HG02840 (cell line): Measurements from ENCODE around the gene TAF8.

Source experiments
- ATAC-seq: cut with Tn5 transposase; IDR thresholded peaks from one replicate; pipeline ENCODE4 v1.9.1; 2021; ENCODE audit warnings: mild to moderate bottlenecking, moderate library complexity, moderate number of reproducible peaks; ENCODE audit not compliant: unreplicated experiment, low FRiP score

TAF8 gene

DNA sequence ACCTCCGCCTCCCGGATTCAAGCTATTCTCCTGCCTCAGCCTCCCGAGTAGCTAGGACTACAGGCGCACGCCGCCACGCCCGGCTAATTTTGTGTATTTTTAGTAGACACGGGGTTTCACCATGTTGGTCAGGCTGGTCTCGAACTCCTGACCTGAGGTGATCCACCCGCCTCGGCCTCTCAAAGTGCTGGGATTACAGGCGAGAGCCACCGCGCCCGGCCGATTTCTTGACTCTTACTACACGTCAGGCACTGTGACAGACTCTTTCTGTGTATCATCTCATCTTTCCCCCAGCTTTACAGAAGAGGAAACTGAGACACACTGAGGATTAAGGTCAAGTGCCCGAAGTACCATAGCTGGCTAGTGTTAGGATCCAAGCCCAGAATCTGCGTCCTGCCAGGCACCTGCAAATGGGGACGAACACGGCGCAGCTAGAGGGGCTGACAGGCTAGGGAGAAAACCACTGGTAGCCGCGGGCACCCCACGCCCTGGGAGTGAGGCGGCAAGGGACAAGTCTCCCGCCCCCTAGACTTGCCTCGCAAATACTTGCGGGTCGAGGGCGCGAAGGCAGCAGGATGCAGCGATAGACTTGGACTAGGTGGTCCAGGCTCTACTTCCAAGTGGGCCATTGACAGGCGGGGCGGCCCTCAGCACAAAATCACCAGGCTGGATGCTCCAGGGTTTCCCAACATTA is 1.1 kb upstream of the TAF8 start:
- ATAC-seq: no peak

DNA sequence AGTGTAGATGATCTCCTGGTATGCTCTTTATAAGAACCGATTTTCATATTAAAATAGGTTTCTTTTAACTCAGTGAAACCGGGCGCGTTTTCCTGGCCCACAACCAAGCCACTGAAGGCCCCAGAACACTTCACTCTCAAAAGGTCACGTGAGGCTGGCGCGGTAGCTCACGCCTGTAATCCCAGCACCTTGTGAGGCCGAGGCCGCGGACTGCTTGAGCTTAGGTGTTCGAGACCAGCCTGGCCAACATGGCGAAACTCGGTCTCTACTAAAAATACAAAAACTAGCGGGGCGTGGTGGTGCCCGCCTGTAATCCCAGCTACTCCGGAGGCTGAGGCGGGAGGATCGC is 402 bp upstream of the TAF8 start:
- ATAC-seq: no peak

DNA sequence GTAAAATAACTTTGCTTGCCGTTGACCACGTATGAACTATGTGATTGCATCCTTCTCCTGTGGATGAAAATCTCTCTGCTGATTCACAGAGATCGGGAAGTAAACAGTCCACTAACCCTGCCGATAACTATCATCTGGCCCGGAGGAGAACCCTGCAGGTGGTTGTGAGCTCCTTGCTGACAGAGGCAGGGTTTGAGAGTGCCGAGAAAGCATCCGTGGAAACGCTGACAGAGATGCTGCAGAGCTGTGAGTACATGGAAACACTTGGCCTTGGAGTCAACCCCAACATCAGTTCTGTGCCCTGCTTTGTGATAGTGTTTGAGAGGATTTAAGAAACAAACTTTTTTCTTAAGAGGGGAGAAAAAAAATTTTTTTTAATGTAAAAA is 937 bp downstream of the TAF8 start:
- no peak for ATAC-seq

DNA sequence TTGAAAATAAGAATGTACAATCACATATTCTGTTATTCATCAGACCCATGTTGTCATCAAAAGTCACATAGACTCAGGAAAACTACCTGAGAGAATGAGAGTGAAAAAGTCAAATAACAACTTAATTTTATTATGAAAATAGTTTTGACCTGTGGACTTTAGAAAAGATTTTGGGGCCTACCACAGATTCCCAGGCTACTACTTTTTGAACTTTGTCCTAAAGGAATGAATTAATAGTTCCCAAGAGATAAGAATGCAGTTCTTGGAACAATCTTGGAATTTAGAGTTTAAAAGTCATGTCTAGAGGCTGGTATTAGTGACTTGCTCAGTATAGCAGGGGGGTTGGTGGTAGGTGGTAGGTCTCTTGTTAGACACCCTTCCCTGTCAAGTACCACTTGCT is 3.3 kb downstream of the TAF8 start:
- ATAC-seq: no peak

DNA sequence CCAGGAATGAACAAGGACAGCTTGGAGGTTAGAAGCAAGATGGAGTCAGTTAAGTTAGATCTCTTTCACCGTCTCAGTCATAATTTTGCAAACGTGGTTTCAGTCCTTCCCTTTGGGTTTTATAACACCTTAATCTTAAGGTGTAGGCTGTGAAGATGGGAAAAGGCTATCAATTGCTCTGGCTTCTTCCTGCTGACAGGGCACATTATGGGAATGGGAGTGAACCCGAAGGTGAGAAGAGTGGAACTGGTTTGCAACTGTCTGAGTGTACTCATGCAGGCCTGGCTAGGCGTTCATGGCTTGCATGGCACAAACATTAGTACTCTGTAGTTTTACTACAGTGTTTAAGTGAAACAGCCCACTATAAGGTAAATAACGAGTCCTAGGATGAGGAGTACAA is 9.4 kb downstream of the TAF8 start:
- no peak for ATAC-seq

DNA sequence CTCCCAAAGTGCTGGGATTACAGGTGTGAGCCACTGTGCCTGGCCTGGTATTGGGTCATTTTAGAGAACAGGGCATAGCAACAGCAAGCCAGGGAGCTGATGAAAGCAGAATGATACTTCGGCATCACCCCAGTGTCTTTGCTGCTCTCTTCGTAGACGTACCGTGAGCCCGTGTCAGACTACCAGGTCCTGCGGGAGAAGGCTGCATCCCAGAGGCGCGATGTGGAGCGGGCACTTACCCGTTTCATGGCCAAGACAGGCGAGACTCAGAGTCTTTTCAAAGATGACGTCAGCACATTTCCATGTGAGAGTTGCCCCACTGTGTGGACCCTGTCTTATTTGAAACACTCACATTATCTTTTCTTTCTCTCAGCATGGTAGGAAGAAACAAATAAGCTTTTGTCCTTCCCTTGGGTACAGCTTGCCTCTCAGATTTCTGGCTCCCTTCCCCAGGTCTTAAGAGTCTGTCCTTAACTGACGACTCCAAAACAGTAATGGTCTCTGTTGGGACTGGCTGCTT is 15.9 kb downstream of the TAF8 start:
- no peak for ATAC-seq

DNA sequence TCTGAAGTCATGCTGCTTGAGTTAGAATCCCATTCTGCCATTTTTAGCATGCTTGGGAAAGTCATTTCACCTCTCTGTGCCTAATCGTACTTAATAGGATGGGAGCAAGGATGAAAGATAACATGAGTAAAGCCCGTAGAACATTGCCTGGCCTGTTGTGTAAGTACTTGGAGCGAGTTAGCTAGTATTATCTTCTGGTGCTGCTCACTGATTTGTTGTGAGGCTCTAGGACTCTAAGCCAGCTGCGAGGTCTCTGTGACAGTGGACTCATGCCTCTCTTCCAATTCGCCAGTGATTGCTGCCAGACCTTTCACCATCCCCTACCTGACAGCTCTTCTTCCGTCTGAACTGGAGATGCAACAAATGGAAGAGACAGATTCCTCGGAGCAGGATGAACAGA is 17.8 kb downstream of the TAF8 start:
- no peak for ATAC-seq

DNA sequence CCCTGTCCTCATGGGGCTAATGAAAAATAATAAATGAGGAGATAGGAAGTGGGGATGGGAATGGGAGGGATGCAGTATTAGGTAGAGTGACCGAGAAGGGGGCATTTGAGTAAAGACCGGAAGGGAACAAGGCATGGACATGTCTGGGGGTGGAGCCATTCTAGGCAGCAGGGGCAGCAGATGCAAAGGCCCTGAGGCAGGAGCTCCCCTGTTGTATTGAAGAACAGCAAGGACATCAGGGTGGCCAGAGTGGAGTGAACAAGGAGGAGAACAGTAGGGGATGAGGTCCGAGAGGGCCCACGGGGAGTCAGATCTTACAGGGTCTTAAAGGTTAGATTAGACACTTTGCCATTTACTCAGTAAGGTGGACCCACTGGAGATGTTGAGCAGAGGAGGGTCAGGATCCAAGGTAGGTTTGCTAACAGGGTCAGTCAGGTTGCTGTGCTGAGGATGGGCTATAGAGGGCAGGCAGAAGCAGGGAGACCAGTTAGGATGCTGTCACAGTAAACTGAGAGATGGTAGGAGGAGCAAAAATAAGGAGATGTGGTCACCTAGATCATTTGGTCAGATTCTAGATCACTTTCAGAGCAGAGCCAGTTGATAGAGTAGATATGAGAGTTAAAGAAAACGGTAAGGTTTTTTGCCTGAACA is 18.7 kb downstream of the TAF8 start:
- no peak for ATAC-seq

DNA sequence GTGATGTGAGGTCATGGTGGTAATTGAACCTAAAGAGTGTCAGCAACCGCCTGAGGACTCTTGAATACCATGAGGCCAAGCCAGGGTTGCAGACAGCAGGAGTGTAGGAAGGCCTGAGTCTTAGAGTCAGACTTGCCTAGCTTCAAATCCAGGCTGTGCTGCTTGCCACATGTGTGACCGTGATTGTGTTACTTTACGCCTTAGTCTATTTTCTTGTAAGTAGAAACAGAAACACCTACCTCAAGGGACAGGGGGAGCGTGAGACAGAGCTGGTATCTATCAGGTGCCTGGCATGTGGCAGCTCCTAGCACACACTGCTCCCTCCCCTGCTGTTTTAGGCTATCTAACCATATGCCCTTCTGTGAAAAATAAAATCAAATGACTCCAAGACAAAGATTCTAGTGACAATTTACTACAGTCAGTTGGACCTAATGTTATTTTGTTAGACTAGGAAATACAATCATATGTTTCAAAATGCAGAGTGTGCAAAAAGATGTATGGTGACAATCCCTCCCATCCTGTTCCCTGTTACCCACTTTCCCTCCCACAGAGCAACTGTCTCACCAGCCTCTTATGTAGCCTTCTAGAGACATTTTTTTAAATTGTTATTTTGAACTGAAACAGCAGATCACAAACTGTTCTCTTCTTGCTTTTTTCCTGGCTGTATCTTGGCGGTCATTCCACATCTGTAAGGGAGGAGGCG is 21.7 kb downstream of the TAF8 start:
- ATAC-seq: no peak

DNA sequence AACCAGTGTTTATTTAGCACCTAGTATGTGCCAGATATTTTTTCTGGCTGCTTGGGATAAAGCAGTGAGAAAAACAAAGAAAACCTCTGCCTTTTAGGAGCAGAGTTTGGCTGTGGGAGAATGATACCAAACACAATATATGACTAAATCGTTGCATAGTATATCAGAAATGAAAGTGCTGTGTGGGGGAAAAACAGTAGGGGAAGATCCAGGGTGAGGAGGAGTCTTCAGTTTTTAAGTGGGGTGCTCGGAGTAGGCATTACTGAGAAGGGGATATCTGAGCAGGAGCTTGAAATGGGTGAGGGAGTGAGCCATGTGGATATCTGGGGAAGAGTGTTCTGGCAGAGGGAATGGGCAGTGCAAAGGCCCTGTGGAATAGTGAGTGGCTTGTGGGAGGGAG is 23.0 kb downstream of the TAF8 start:
- ATAC-seq: no peak

DNA sequence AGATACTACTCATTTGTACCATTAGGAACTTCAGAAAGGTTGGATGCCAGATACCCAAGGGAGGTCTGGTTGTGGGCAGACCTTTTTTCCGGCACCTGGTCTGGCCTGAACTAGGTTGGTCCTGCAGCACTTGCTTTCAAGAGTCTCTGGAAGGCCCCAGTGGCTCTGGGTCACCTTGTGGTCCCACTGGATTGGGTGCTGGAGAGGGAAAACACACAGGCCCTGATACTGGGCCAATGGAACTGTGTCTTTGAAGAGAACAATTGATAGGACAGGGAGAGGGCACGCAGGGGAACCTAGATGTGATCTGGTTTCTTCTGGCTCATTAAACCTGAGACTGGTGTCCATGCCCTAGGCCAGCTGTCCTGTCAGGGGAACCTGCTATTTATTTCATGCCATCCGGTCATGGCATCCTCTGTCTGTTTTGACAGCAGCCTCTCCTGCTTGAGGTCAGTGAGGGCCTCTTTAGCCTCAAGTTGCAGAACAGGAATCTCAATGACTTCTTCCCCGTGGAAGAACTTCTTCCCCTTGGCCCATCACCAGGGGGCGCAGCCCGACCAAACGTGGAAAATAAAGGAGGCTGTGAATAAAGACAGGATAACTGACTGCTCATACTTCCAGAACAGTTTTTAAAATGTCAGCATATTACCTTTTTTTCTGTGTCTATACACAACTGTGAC is 25.0 kb downstream of the TAF8 start:
- ATAC-seq: no peak

DNA sequence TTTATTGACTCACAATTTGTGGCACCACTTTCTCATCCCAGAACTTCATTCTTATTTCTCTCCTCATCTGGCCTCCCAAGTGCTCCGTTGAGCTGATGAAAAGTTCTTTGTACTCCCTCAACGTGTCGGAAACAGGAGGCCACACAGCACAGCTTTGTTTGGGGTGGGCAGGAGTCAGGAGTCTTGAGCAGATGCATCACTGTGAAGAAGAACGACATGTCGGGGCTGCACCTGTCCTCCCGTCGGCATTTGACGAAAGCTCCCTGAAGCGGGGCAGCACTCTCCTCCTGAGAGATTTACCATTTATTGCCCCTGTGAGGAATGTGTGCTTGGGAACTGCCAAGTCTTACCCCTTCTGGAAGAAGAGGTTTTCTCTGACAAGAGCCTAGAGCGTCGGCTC is 28.1 kb downstream of the TAF8 start:
- ATAC-seq: no peak

DNA sequence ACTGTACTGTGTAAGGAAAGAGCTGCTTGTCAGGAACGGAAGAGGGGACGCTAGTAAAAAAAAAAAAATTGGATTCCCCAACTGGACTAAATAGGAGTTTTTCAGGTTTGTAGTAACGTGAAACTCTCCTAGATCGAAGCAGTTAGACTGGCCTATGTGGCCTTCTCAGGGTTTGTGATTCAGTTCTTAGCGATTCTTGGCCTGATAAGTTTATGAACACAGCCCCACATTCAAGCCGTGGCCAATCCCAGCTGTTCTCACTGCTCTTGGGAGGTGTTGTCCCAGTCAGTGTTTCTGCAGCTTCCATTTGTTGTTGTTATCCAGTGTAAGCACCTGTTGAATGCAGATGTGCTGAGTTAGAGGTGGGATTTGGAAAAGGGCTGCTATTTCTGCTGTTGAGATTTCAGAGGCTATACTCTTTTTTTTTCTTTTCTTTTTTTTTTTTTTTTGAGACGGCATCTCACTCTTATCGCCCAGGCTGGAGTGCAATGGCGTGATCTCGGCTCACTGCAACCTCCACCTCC is 29.7 kb downstream of the TAF8 start:
- no peak for ATAC-seq

DNA sequence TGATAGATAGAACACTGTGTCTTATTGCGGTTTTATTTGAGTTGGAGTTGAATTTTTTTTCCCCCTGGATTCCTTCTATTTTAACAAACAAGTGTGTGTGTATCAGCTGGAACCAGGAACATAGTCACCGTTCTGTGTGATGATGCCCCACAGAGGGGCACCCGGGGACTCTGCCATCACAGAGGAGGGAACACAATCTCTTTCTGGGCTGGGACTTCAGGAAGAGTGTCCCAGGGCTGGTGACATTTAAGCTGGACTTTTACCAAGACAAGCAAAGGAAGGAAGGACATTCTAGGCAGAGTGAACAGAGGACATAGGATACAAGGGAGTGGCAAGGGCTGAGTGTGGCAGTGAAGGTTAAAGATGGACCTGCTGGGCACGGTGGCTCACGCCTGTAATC is 33.2 kb downstream of the TAF8 start:
- ATAC-seq: no peak

DNA sequence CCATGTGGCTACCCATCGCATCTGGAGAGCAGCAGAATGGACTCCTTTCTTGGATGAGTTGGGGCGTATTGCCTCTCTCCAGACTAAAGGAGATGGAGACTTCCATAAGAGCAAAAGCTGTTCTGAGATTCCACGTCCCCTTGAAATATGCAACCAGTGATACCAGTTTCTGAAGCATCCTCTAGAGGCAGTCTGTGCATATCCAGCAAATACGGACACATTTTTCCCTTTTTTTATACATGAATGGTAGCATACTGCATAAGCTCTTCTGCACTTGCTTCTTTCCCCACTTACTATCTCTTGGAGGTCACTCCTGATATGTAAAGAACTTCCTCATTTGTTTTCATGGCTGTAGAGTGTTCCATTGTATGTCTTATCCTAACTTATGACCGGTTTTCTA is 34.6 kb downstream of the TAF8 start:
- no peak for ATAC-seq

DNA sequence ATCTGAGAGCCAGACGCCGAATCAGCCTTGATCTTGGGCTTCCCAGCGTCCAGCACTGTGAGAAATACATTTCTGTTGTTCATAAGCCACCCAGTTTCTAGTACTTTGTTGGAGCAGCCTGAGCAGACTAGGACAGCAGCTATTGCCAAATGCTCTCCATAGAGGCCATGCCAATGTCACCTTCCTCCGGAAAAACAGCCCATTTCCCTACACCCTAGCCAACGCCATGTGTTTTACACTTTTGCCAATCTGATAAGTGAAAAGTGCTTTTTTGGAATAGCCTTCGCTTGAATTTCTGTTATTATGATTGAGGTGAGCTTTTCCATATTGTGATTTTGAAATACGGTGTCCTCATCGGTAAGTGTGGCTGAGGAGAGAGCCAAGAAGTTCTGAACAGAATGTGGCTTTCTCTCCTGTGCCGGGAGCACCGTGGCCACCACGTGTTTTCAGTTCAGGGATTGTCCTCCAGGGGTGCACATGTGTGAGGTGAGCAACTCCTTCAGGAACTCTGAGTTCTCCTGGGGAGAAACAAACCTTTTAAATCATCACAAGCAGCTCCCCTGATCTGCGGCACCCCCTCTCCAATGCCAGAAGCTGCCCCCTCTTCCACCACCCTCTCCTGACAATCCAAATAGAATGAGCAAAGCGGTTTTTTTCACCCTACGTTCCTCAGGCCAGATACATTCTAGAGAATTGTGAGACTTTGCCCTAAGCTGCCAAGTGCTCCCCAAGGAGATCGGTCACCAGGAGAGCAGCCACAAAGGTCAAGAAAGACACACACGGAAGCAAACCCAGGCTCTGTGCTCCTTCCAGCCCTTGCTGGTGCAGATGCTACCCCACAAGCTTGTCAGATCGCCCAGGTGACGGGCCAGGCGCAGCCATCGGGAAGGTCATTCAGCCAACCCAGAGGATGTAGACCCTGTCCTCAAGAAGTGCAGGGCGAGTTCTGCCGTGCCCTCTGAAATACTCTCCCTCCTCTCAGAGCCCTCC is 36.0 kb downstream of the TAF8 start:
- ATAC-seq: no peak

DNA sequence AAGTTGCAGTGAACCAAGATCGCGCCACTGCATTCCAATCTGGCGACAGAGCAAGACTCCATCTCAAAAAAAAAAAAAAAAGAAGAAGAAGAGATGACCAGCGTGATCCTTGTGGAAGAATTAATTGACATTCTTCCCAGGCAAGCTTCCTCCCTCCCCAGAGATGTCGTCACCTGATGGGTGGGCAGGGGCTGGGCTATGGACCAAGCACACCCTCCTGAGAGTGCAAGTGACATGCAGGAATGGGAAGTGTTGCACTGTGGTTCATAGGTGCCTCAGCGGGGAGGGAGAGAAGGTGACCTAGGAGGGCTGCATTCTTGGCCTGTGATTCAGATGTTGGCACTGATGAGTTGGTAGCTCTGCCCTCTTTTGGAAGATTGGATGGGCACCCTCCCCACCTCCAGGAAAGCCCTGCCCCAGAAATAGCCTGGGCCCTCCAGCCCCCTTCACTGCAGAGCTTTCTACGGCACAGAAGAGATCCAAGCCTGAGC is 37.8 kb downstream of the TAF8 start:
- ATAC-seq: no peak

DNA sequence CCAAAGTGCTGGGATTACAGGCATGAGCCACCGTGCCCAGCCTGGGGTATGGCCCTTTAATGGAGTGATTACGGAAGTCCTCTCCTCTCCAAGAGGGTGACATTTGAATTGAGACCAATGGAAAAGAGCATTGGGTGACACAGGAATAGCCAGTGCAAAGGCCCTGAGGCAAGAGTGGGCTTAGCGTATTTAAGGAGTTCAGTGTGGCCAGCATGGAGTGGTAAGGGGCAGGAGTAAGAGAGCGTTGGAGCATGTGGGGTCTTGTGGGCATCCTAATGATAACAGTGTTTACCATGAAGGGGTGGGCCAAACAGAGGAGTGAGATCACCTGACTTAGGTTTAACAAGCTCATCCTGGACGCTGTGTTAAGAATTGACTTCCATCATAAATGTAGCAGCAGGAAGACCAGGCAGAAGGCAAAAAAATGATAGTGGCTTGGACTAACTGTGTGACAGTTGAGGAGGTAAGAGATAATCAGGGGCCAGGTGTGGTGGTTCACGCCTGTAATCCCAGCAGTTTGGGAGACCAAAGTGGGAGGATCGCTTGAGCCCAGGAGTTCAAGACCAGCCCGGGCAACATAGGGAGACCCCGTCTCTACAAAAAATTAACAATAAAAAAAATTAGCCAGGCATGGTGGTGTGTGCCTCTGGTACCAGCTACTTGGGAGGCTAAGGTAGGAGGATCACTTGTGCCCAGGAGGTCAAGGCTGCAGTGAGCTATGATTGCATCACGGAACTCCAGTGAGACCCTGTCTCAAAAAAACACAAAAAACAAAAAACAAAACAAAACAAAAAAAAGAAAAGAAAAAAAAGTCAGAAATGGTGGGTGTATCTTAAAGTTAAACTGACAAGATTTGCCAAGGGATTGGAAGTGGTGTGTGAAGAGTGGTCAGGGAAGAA is 40.7 kb downstream of the TAF8 start:
- ATAC-seq: no peak

DNA sequence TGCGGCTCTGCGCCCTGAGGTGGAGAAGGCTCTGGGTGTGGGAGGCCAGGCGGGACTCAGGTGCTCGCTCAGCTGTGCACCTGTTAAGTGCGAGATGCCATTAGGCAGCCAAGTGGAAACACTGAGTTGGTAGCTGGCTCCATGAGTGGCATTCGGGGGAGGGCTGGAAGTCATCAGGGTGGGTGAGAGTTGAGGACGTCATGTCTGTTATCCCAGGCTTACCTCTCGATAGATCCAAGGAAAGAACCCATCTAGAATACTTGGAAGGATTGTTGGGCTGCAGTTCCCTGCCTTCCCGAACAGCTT is 41.3 kb downstream of the TAF8 start:
- ATAC-seq: no peak
